Activated CD4-positive, alpha-beta T cell treated with anti-CD3 and anti-CD28 coated beads for 36 hours (primary cell): ENCODE measurements around the gene EPS8L2. TPM values are rescaled to one million over a fixed set of nuclear protein-coding genes. Genes with fewer than 3 reads are reported as not detected.
A peak's percentile ranks its signal among the peaks of the same experiment; 100 is the strongest.

ENCODE experiments used
- ATAC-seq: fragments of 200-7000 bp; cut with Tn5 transposase; one replicate; pipeline ENCODE4 v1.10.0; 2021; ENCODE audit warnings: mild to moderate bottlenecking, moderate library complexity
- CTCF ChIA-PET: fragments of 350-600 bp; sonication (Branson Sonifier 250); formaldehyde crosslinking; loops from one replicate; lab custom pipeline; 2021; ENCODE audit warnings: antibody characterized with exemption; lab: Charles Lee
- POLR2A ChIA-PET: fragments of 350-600 bp; sonication (Branson Sonifier 250); formaldehyde crosslinking; loops from one replicate; lab custom pipeline; 2021; ENCODE audit warnings: antibody characterized with exemption, inconsistent platforms; lab: Charles Lee
- DNase-seq: peaks from one replicate; pipeline ENCODE4 v3.0.0-alpha.2; 2020
- H3K27ac Mint-ChIP-seq: one replicate; pipeline ENCODE4 v1.8.0; 2021; ENCODE audit warnings: mixed read lengths
- H3K27me3 Mint-ChIP-seq: one replicate; pipeline ENCODE4 v1.8.0; 2021; ENCODE audit warnings: mixed read lengths
- H3K36me3 Mint-ChIP-seq: one replicate; pipeline ENCODE4 v1.8.0; 2021; ENCODE audit warnings: low read depth, mixed read lengths
- H3K4me1 Mint-ChIP-seq: one replicate; pipeline ENCODE4 v1.8.0; 2021; ENCODE audit warnings: mixed read lengths
- H3K4me3 Mint-ChIP-seq: one replicate; pipeline ENCODE4 v1.8.0; 2021; ENCODE audit warnings: mild to moderate bottlenecking, moderate library complexity, mixed read lengths
- H3K9me3 Mint-ChIP-seq: one replicate; pipeline ENCODE4 v1.8.0; 2021; ENCODE audit warnings: low read depth, mixed read lengths
- intact Hi-C, 2 experiments: fragments of 100-400 bp; cut with DNase I in 1 of 2; cut with micrococcal nuclease in 1 of 2; formaldehyde crosslinking; loops; one replicate each; pipeline versions ENCODE4 v1.14.2 to v1.15.1; 2022 to 2024; cut with DNase I, micrococcal nuclease
- total RNA-seq, 2 experiments: library from RNA; stranded (reverse); gene quantifications; one replicate each; pipeline ENCODE4 v1.2.3, GENCODE V29; 2021

The EPS8L2 gene
- total RNA-seq, 2 experiments from 2014 or later: 8.0 to 10.5 TPM

DNA sequence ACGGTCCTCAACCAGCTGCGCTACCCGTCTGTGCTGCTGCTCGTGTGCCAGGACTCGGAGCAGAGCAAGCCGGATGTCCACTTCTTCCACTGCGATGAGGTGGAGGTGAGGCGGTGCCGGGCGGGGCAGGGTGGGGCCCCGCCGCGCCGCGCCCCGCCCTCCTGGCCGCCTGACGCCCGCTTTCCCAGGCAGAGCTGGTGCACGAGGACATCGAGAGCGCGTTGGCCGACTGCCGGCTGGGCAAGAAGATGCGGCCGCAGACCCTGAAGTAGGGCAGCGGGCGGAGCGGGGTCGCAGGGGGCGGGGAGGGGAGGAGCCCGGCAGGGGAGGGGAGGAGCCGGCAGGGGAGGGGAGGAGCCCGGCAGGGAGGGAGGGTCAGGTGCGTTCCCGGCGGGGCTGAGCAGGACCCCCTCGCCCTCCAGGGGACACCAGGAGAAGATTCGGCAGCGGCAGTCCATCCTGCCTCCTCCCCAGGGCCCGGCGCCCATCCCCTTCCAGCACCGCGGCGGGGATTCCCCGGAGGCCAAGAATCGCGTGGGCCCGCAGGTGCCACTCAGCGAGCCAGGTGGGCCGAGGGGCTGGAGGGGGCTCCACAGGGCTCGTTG, 14.7 kb downstream of the EPS8L2 start:
- Mint-ChIP-seq H3K4me1 (peaks cover 12% of the 10 kb centered on the region), H3K36me3 (no peaks in the 10 kb centered on the region), H3K4me3 (no peak overlapping the region), H3K27ac (no peak overlapping the region), H3K9me3 (no peaks in the 10 kb centered on the region), H3K27me3 (peaks cover 25% of the 10 kb centered on the region)
- ATAC-seq (peak; percentile 41), DNase-seq (peak; percentile 44)
- intact Hi-C loops: loop anchor here (5.0 kb wide), 2 partner anchors 58 to 183 kb away; partner anchors contain the start of genes HRAS (in 1 of the 2) and LRRC56 (in 1 of the 2)
- ChIA-PET CTCF (interaction anchor here (0.8 to 1.2 kb wide), 2 partner anchors 21 to 166 kb away, joined by 4 to 5 read pairs; no protein-coding TSS in a partner anchor), POLR2A (no interaction called here)

DNA sequence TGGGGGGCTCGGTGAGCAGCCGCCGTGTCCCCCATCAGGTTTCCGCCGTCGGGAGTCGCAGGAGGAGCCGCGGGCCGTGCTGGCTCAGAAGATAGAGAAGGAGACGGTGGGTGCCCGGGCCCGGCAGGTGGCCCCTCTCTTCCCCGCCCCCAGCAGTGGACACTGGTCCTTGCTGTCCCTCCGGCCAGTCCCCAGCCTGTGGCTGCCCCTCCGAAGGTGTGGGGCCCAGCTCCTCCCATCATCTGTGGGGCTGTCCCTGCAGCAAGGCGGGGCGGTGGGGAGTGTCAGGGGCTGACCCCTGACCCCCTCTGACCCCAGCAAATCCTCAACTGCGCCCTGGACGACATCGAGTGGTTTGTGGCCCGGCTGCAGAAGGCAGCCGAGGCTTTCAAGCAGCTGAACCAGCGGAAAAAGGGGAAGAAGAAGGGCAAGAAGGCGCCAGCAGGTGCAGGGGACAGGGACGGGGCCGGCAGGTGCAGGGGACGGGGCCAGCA, 15.3 kb downstream of the EPS8L2 start:
- intact Hi-C loops: loop anchor here (5.0 kb wide), 2 partner anchors 59 to 184 kb away; partner anchors contain the start of genes HRAS (in 1 of the 2) and LRRC56 (in 1 of the 2)

DNA sequence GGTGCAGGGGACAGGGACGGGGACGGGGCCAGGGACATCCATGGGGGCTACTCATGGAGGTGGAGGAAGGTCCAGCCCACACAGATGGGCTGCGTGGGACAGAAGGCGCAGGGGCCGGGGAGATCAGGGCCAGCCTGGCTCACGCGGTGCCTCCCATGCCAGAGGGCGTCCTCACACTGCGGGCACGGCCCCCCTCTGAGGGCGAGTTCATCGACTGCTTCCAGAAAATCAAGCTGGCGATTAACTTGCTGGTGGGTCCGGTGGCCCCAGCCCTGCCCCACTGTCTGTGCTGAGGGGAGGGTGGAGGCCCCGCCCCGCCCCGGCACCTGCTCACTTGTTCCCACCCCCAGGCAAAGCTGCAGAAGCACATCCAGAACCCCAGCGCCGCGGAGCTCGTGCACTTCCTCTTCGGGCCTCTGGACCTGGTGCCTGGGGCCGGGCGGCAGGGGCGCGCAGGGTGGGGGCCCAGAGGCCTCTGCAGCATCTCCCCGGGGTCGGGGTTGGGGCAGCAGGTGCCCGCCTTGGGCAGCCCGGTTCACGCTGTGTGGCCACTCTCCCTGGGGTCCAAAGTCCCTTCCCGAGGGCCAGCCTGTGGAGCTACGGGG, 15.8 kb downstream of the EPS8L2 start:
- CTCF ChIA-PET: interaction anchor here (0.6 to 1.8 kb wide), 8 partner anchors 15 to 166 kb away, joined by 3 to 6 read pairs (median 3); partner anchors contain the start of gene EPS8L2
- H3K9me3 Mint-ChIP-seq: no peaks in the 10 kb centered on the region
- H3K27me3 Mint-ChIP-seq: peaks cover 25% of the 10 kb centered on the region
- H3K4me1 Mint-ChIP-seq: peaks cover 12% of the 10 kb centered on the region
- no peak overlapping the region for H3K27ac Mint-ChIP-seq
- POLR2A ChIA-PET: no interaction called here
- DNase-seq (peak; percentile 73), ATAC-seq (peak; percentile 53)
- H3K4me3 Mint-ChIP-seq: no peak overlapping the region
- intact Hi-C loops: loop anchor here (2.0 to 5.0 kb wide), 3 partner anchors 60 to 185 kb away; partner anchors contain the start of genes HRAS (in 1 of the 2) and LRRC56 (in 1 of the 2)
- H3K36me3 Mint-ChIP-seq: no peaks in the 10 kb centered on the region

More for the DNA sequence above, 15.3 kb downstream of the EPS8L2 start:
- H3K27me3 Mint-ChIP-seq: peaks cover 25% of the 10 kb centered on the region
- no peak for DNase-seq
- no peaks in the 10 kb centered on the region for H3K9me3 Mint-ChIP-seq
- ChIA-PET CTCF (interaction anchor here (0.6 to 1.8 kb wide), 5 partner anchors 23 to 167 kb away, joined by 3 to 6 read pairs (median 4); no protein-coding TSS in a partner anchor), POLR2A (no interaction called here)
- no peak overlapping the region for H3K27ac Mint-ChIP-seq
- no peak overlapping the region for H3K4me3 Mint-ChIP-seq
- H3K4me1 Mint-ChIP-seq: peaks cover 12% of the 10 kb centered on the region
- no peaks in the 10 kb centered on the region for H3K36me3 Mint-ChIP-seq
- ATAC-seq: no peak

DNA sequence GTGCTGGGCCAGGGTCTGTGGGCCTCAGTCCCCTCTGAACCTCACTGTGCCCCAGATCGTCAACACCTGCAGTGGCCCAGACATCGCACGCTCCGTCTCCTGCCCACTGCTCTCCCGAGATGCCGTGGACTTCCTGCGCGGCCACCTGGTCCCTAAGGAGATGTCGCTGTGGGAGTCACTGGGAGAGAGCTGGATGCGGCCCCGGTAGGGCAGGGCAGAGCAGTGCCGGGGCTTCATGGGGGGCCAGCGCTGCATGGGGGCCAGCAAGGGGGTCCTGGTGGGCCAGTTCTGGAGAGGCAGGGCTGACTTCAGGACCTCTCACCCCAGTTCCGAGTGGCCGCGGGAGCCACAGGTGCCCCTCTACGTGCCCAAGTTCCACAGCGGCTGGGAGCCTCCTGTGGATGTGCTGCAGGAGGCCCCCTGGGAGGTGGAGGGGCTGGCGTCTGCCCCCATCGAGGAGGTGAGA, 16.3 kb downstream of the EPS8L2 start:
- ChIA-PET CTCF (interaction anchor here (0.7 to 1.8 kb wide), 6 partner anchors 16 to 167 kb away, joined by 3 to 6 read pairs (median 4); partner anchors contain the start of gene EPS8L2), POLR2A (no interaction called here)
- Mint-ChIP-seq H3K4me3 (no peak overlapping the region), H3K27ac (no peak overlapping the region), H3K27me3 (peaks cover 25% of the 10 kb centered on the region), H3K4me1 (peaks cover 12% of the 10 kb centered on the region), H3K36me3 (no peaks in the 10 kb centered on the region), H3K9me3 (no peaks in the 10 kb centered on the region)
- DNase-seq: no peak
- intact Hi-C loops: loop anchor here (2.0 to 5.0 kb wide), 3 partner anchors 60 to 185 kb away; partner anchors contain the start of genes HRAS (in 1 of the 2) and LRRC56 (in 1 of the 2)
- no peak for ATAC-seq

DNA sequence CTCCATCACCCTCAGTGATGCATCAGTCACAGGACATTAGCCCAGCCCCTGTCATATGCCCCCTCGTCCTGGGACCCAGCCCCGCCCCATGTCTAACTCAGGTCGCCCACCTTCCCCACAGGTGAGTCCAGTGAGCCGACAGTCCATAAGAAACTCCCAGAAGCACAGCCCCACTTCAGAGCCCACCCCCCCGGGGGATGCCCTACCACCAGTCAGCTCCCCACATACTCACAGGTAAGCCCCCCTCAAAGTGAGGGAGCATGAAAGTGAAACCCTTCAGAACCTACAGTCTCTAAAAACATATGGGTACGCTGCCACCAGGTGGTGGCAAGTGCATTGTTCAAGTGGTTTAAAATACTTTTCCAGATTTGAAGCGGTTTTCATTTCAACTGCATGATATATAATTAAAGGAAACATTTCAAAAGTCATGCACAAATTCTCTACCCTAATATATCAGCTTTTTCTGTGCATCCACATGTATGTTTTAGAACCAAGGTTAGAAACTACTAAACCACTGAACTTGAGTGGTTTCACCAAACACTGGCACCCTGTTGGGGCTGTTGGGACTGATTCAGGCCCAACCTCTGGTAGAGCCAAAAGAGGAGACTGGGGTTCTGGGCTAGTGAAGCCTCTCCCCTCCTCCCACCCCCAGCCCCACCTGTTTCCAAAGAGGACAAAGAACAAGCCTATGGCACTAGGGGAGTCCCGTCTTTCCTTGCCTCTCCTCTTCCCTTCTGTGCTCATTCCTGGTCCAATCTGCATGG, 17.3 kb downstream of the EPS8L2 start:
- Mint-ChIP-seq H3K4me3 (no peak overlapping the region), H3K9me3 (no peaks in the 10 kb centered on the region), H3K36me3 (no peaks in the 10 kb centered on the region), H3K27me3 (peaks cover 25% of the 10 kb centered on the region), H3K4me1 (peaks cover 12% of the 10 kb centered on the region), H3K27ac (no peak overlapping the region)
- DNase-seq: peak; percentile 72
- peak; percentile 31 for ATAC-seq
- ChIA-PET CTCF (interaction anchor here (0.9 to 1.9 kb wide), 7 partner anchors 17 to 168 kb away, joined by 3 to 6 read pairs (median 4); partner anchors contain the start of genes EPS8L2 and TMEM80), POLR2A (no interaction called here)
- intact Hi-C loops: loop anchor here (1.0 to 5.0 kb wide), 6 partner anchors 27 to 186 kb away; partner anchors contain the start of genes HRAS (in 1 of the 2) and LRRC56 (in 1 of the 2)

DNA sequence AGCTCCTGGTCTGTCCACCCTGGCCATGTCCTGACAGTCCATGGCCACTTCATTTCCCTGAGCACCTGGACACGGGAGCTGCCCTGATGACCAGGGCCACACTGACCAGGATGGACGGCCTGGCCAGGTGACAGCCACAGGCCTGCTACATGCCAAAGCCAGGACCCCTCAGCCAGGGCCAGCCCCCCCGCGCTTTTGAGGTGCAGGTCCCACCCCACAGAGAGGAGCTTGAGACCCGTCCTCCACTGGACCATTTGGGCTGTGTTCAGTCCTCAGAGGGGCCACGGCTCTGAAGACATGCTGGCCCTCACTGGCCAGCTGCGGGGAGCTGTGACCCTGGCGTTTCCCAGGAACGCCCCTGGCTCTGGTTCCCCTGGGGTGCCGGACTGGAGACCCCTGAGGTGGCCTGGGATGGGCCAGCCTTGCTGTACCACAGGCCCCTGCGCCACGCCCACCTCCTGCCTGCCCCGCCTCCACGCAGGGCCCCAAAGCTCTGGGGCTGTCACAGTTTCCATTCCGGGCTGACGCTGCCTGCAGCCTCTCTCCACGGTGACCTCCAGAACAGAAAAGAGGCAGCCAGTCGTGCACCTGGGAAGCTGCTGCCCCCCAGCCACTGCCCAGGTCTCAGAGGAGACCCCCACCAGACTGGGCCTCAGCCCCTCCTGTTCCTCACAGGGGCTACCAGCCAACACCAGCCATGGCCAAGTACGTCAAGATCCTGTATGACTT, 18.2 kb downstream of the EPS8L2 start:
- intact Hi-C loops: loop anchor here (5.0 kb wide), 2 partner anchors 62 to 187 kb away; partner anchors contain the start of genes HRAS (in 1 of the 2) and LRRC56 (in 1 of the 2)

DNA sequence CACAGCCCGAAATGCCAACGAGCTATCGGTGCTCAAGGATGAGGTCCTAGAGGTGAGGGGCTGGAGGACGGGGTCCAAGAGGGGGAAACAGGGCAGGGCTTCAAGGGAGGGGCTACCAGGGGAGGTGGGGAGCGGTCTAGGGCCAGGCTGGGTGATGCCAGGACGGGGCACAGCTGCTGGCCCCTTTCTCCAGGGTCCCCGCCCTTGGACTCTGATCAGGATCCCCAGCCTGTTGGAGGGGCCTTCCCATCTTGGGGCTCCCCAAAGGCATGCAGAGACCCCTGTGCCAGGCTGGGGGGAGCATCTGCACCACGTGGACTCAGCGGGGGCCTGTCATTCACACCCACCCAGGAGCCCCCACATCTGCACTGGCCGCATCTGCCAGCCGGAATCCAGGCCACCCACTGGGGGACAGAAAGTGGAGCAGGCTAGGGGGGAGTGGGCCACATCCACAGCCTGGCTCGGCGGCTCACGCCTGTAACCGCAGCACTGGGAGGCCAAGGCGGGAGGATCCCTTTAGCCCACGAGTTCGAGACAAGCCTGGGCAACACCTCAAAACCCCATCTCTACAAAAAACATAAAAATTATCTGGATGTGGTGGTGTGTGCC, 18.9 kb downstream of the EPS8L2 start:
- no peaks in the 10 kb centered on the region for H3K9me3 Mint-ChIP-seq
- peaks cover 12% of the 10 kb centered on the region for H3K4me1 Mint-ChIP-seq
- H3K27me3 Mint-ChIP-seq: peaks cover 21% of the 10 kb centered on the region
- no peaks in the 10 kb centered on the region for H3K36me3 Mint-ChIP-seq
- ChIA-PET CTCF (interaction anchor here (1.3 to 2.9 kb wide), 6 partner anchors 23 to 168 kb away, joined by 3 to 15 read pairs (median 5); partner anchors contain the start of genes TALDO1 and TMEM80), POLR2A (interaction anchor here (0.9 kb wide), 1 partner anchor 52 kb away, joined by 3 read pairs; no protein-coding TSS in a partner anchor)
- ATAC-seq (no peak), DNase-seq (no peak)
- H3K4me3 Mint-ChIP-seq: peak overlapping the region; percentile 26
- H3K27ac Mint-ChIP-seq: no peak overlapping the region
- intact Hi-C loops: loop anchor here (5.0 kb wide), 3 partner anchors 33 to 188 kb away; partner anchors contain the start of genes HRAS (in 1 of the 2) and LRRC56 (in 1 of the 2)

More for the DNA sequence above, 18.2 kb downstream of the EPS8L2 start:
- peaks cover 24% of the 10 kb centered on the region for H3K27me3 Mint-ChIP-seq
- no peak overlapping the region for H3K27ac Mint-ChIP-seq
- ChIA-PET CTCF (interaction anchor here (0.6 to 2.9 kb wide), 7 partner anchors 23 to 169 kb away, joined by 3 to 15 read pairs (median 4); partner anchors contain the start of genes TALDO1 and TMEM80), POLR2A (interaction anchor here (0.9 kb wide), 1 partner anchor 53 kb away, joined by 3 read pairs; no protein-coding TSS in a partner anchor)
- no peaks in the 10 kb centered on the region for H3K9me3 Mint-ChIP-seq
- no peaks in the 10 kb centered on the region for H3K36me3 Mint-ChIP-seq
- no peak overlapping the region for H3K4me3 Mint-ChIP-seq
- peaks cover 12% of the 10 kb centered on the region for H3K4me1 Mint-ChIP-seq
- DNase-seq (peak; percentile 53), ATAC-seq (no peak)

DNA sequence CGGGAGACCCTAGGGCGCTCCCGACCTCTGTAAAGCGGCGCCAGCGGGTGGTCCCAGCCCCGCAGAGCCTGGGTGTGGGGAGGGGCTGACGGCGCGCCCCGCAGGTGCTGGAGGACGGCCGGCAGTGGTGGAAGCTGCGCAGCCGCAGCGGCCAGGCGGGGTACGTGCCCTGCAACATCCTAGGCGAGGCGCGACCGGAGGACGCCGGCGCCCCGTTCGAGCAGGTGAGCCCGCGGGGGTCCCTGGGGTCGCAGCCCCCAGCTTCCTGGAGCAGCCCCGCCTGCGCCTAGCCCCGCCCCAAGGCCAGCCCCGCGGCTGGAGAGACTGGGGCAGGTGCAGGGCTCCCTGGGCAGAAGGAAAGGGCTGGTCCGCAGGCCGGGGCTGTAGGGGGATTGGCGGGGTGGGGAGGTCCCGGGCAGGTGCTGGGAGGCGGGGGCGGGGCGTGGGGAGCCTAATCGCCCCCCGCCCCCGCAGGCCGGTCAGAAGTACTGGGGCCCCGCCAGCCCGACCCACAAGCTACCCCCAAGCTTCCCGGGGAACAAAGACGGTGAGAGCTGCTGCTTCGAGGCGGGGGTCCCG, 19.7 kb downstream of the EPS8L2 start:
- peak overlapping the region; percentile 36 for H3K4me3 Mint-ChIP-seq
- ATAC-seq: no peak
- peaks cover 18% of the 10 kb centered on the region for H3K27me3 Mint-ChIP-seq
- H3K9me3 Mint-ChIP-seq: no peaks in the 10 kb centered on the region
- ChIA-PET POLR2A (interaction anchor here (0.6 to 0.7 kb wide), 2 partner anchors 50 to 110 kb away, joined by 3 to 6 read pairs; no protein-coding TSS in a partner anchor), CTCF (interaction anchor here (0.6 to 2.9 kb wide), 16 partner anchors 9 to 220 kb away, joined by 3 to 15 read pairs (median 4); partner anchors contain the start of genes TALDO1 and TMEM80)
- no peak overlapping the region for H3K27ac Mint-ChIP-seq
- H3K36me3 Mint-ChIP-seq: no peaks in the 10 kb centered on the region
- intact Hi-C loops: loop anchor here in 1 of 2 experiments (5.0 kb wide), 1 partner anchor 33 kb away; no protein-coding TSS in a partner anchor
- peaks cover 12% of the 10 kb centered on the region for H3K4me1 Mint-ChIP-seq
- no peak for DNase-seq
